MG63 (cell line): ENCODE results near the gene DIDO1. TPM values are rescaled to one million over a fixed set of nuclear protein-coding genes. Genes with fewer than 3 reads are reported as not detected.

Experiments used
- DNase-seq: peaks from one replicate; pipeline ENCODE4 v3.0.0-alpha.2; 2020
- H3K27me3 ChIP-seq: fragments of 250-450 bp; sonication (Bioruptor Pico); 2 replicates; pipeline ENCODE4 v1.5.1; 2020; ENCODE audit warnings: mild to moderate bottlenecking, moderate library complexity
- H3K36me3 ChIP-seq: fragments of 250-450 bp; sonication (Bioruptor Pico); 2 replicates; pipeline ENCODE4 v1.5.1; 2020; ENCODE audit warnings: mild to moderate bottlenecking, moderate library complexity
- H3K4me3 ChIP-seq: fragments of 250-450 bp; sonication (Bioruptor Pico); 2 replicates; pipeline ENCODE4 v1.5.1; 2020; ENCODE audit warnings: mild to moderate bottlenecking, moderate library complexity
- H3K9me3 ChIP-seq: fragments of 250-450 bp; sonication (Bioruptor Pico); 2 replicates; pipeline ENCODE4 v1.5.1; 2020; ENCODE audit warnings: mild to moderate bottlenecking, moderate library complexity
- total RNA-seq: library from RNA; depleted of rRNA; stranded (reverse); fragments of >200 nt; shearing (Covaris generic); gene quantifications from 2 replicates; pipeline ENCODE4 v1.2.3, GENCODE V29; 2014; ENCODE audit warnings: low replicate concordance

The DIDO1 gene
- total RNA-seq, 1 experiment from 2014 or later = 21.2 TPM

DNA sequence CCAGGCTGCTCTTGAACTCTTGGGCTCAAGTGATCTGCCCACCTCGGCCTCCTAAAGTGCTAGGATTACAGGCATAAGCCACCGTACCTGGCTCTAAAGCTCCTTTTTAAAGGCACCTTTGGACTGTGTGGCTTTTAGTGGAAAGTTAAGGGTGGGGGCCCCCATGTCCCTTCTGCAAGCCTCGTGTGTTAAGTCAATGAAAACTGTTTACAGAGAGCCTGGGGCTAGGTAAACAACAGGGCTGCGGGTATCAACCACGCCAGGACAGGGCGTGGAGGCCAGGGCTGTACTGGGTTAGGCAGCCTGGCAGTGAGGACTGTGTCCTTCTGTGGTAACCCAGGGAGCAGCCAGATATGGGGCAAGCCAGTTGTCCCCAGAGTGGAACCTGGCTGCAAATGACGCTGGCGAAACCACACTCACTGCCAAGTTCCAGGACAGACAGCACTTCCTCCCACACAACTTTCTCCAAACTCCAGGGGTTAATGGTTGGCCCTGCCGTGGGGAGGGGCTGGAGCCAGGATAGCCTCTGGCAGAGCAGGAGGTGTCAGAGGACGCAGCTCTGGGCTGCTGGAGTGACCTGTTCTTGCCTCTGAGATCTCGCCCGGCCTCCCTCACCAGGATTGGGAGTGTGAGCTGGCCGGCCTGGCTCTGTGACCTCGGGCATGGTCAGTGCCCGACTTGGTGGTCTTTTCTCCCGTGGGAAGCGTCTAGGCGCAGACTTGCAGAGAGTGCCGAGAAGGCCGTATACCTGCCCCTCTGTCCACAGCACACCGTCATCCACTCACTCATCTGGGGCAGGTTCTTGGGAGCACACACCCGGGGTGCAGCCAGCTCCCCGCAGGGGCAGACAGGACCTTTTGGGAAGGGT is 29.4 kb upstream of the DIDO1 start:
- no peak overlapping the region for H3K4me3 ChIP-seq
- no peaks in the 10 kb centered on the region for H3K27me3 ChIP-seq
- no peak for DNase-seq

DNA sequence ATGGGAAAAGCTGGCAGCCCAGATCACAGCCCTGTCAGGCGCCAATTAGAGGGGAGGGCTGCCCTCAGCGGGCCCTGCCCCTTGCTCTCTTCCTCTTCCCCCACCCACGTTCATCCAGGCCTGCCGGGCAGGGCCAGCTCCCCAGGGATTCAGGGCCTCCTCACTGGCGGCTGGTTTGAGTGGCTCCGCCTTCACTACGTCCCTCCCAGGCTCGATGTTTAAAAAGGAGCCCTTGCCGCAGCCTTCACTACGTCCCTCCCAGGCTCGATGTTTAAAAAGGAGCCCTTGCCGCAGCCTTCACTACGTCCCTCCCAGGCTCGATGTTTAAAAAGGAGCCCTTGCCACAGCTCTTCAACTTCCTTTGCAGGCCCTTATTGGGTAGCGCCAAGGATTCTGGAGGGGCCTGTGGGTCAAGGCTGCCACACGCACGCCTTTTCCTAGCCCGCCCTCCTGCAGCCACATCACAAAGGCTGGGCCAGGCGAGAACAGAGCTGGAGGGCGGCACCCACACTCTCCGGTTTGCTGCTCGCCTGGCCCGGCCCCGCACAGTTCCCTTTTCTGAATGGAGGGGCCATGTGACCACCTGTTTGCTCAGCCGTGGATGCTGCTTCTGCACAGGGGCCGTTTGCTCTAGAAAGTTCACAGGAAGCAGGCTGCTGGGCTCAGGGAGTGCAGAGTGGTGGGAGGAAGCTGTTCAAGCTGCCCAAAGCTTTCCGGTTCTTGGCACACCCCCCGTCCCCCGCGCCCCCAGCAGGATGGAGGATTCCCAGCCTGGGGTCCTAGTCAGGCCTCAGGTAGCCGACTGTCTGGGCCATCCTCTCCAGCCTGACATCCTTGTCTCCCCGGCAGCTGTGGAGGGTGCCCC is 27.8 kb upstream of the DIDO1 start:
- no peaks in the 10 kb centered on the region for H3K9me3 ChIP-seq
- H3K36me3 ChIP-seq = peaks cover 10% of the 10 kb centered on the region
- no peak for DNase-seq
- H3K4me3 ChIP-seq = no peak overlapping the region
- no peaks in the 10 kb centered on the region for H3K27me3 ChIP-seq

More for the DNA sequence above, 29.4 kb upstream of the DIDO1 start:
- no peaks in the 10 kb centered on the region for H3K36me3 ChIP-seq
- no peaks in the 10 kb centered on the region for H3K9me3 ChIP-seq

DNA sequence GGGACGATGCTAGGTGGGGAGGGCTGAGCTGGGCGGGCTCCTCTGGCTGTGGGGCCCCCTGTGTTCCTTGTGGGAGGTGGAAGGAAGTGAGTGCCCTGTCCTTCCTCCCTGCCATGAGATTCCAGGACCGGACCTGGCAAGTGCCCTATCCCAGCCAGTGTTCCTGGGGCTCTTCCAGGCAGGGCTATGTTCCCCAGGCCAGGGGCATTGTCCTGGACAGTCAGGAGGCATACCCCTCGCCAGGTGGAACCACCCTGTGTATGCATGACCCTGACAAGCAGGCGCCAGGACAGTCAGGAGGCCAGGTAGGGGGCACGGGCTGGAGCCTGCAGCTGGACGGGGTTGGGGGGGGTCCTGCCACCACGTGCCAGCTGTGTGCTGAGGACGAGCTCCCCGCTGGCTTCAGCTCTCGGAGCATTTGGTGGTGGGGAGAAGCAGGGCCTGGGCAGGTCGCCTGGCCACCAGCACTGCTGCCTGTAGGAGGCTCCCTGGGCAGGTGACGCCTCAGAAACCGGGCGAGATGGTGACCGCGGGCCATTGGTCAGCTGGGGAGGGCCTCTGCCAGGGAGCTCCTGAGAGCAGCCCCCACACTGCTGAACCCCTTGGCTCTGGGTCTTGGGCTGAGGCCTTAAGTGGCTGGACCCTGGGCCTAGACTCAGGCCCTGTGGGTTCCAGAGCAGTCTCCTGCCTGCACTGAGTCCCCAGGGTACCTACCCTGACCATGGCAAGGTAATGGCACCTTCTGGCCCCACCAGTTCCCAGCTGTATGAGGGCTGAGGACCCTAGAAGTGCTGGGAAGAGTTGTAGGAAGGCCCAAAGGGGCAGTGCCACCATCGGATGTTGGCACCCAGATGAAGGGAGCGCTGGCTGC is 26.9 kb upstream of the DIDO1 start:
- no peaks in the 10 kb centered on the region for H3K27me3 ChIP-seq

DNA sequence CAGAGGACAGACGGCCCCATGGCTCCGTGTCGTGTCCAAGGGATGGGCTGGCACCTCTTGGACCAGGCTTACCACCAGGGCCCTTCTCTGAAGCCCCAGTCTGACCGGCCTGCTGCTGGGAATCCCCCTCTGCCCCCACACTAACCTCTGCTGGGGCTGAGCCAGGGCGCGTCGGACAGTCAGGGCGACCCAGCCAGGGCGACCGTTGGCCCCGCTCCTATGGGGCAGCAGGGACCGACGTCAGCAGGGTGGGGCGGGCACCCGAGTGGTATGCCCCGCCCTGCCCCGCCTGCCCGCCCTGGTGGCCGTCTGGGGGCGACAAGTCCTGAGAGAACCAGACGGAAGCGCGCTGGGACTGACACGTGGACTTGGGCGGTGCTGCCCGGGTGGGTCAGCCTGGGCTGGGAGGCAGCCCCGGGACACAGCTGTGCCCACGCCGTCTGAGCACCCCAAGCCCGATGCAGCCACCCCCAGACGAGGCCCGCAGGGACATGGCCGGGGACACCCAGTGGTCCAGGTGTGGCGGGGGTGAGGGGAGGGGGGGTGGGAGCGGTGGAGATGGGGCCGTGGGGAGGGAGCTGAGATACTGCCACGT is 26.2 kb upstream of the DIDO1 start, which contains the start of gene SLC17A9:
Gene SLC17A9, plus strand, starts transcription at position 337 of the 595 bp plus-strand sequence. Its CDS starts 122 bp downstream, at position 459.
- Histone ChIP-seq H3K9me3 (no peaks in the 10 kb centered on the region), H3K36me3 (peaks cover 24% of the 10 kb centered on the region), H3K4me3 (no peak within 1 kb of the TSS), H3K27me3 (no peaks in the 10 kb centered on the region)
- DNase-seq = no peak

More for the DNA sequence above, 26.9 kb upstream of the DIDO1 start:
- no peak for DNase-seq
- Histone ChIP-seq H3K9me3 (no peaks in the 10 kb centered on the region), H3K4me3 (no peak overlapping the region), H3K36me3 (peaks cover 16% of the 10 kb centered on the region)

DNA sequence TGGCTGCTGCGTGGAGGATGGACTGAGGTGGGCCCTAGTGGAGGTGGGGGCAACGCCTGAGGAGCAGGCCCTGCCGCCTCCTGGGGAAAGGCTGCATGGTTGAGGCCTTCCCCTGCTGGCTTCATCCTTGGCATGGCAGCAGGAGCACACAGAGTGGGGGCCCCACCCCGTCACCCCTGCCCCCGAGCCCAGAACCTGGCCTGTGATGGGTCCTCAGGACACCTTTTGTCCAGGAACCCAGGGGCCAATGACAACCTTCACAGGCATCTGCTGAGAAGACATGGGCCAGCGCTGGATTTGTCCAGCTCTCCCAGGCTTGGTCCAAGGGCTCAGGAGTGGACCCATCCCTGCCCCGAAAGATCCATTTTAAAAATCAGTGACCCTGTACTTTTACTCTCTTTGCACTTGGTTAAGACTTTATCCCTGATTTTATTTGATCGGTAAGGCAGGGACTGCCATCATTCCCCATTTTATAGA is 25.6 kb upstream of the DIDO1 start:
- Histone ChIP-seq H3K9me3 (no peaks in the 10 kb centered on the region), H3K4me3 (no peak overlapping the region), H3K27me3 (no peaks in the 10 kb centered on the region), H3K36me3 (peaks cover 29% of the 10 kb centered on the region)
- no peak for DNase-seq

DNA sequence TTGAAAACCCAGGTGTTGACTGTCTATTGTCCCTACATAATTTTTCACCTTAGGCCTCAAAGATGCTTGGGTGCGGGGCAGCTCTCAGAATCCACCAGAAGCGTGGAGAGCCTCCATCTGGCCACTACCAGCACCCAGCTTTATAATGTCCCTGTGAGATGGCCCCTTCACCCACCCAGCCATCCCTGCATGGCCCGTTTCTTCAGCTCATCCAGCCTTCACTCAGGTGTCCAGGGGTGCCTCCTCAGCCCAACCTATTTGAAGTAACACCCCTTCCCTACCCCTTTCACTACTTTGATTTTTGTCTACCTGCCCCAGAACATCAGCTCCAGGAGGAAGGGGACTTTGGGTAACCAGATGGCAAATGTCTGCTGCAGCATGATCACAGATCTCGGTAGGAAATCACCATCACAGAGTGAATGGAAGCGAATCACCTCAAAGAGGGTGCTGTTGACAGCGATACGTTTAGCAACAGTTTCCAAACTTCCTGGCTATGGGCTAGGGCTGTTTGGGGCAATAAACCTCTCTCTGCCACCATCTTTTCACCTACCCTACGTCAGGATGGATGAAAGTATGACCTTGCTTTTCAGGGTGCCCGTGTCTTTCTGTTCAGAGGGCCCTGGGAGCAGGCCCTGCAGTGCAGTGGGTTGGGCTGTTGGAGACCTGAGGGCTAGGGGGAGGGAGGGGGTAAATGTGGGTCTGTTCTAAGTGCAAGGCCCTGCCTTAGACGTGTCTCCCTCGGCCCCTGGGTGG is 25.0 kb upstream of the DIDO1 start:
- Histone ChIP-seq H3K36me3 (peaks cover 35% of the 10 kb centered on the region), H3K9me3 (no peaks in the 10 kb centered on the region), H3K4me3 (no peak overlapping the region), H3K27me3 (no peaks in the 10 kb centered on the region)
- no peak for DNase-seq

DNA sequence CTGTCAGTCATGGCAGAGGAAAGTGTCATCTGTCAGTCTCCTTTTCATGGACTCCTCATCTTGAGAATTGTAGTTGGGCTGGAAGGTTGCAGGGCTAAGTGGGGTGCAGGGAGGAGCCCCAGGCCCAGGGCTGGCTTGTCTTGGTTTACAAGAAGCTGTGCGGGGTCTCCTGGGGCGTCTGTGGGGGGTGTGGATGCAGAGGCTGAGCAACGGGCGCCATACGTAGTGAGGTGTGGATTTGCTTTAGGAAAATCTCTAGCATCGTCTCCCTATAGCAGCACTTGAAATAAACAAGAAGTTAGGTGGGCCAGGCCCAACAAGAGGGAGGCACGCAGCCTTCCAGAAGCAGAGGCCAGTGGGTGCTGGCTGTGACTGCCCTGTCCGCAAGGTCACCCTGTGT is 24.4 kb upstream of the DIDO1 start:
- no peak overlapping the region for H3K4me3 ChIP-seq
- H3K36me3 ChIP-seq = peaks cover 41% of the 10 kb centered on the region
- H3K27me3 ChIP-seq = no peaks in the 10 kb centered on the region
- H3K9me3 ChIP-seq = no peaks in the 10 kb centered on the region
- DNase-seq = no peak

DNA sequence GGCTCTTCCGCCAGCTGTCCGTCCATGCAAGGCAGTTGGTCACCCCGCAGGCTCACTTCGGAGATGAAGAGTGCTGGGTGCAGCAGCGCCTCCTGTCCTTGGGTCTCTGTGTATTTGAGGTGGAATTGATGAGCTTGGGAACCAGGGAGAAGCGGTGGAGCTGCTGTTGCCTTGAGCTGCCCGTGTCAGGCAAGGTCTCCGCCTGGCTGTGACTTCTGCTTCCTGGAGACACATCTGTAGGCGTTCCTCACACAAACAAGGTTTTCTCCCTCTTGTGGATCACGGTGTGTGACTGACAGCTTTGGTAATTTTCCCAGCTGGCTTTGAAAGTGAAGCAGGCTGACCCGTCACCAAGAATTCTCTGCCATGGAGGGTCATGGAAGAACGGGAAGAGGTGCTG is 23.7 kb upstream of the DIDO1 start:
- no peak overlapping the region for H3K4me3 ChIP-seq
- peaks cover 49% of the 10 kb centered on the region for H3K36me3 ChIP-seq
- DNase-seq = no peak
- no peaks in the 10 kb centered on the region for H3K27me3 ChIP-seq
- no peaks in the 10 kb centered on the region for H3K9me3 ChIP-seq

DNA sequence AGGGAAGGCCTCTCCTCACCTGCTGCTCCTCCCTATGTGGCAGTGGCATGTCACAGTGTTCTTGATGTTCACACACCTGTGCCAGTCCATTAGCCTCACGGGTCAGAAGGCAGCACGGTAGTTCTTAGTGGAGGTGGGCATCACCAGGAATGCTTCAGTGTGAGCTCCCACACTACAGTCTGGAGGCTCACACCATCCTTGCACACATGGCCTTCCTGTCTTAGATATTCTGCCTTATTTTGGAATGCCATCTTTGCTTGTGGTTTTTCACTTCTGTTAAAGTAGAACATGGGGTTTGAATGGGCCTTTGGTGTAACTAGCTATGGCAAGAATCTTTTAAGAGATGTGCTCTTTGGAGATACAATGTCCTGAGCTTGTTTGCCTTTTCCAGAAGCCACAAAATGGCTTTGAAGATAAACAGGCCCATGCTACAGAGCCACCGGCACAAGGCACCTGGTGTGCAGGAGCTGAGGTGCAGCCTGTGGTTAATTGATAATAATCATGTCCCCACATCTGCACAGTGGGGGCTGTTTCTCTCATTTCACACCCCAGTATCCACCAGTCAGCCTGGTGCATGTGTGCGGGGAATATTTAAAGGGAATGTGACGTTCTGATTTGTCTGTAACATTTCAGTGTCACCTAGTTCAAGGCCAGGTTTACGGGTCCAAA is 23.0 kb upstream of the DIDO1 start:
- Histone ChIP-seq H3K4me3 (no peak overlapping the region), H3K9me3 (no peaks in the 10 kb centered on the region), H3K27me3 (no peaks in the 10 kb centered on the region), H3K36me3 (peaks cover 55% of the 10 kb centered on the region)
- no peak for DNase-seq

DNA sequence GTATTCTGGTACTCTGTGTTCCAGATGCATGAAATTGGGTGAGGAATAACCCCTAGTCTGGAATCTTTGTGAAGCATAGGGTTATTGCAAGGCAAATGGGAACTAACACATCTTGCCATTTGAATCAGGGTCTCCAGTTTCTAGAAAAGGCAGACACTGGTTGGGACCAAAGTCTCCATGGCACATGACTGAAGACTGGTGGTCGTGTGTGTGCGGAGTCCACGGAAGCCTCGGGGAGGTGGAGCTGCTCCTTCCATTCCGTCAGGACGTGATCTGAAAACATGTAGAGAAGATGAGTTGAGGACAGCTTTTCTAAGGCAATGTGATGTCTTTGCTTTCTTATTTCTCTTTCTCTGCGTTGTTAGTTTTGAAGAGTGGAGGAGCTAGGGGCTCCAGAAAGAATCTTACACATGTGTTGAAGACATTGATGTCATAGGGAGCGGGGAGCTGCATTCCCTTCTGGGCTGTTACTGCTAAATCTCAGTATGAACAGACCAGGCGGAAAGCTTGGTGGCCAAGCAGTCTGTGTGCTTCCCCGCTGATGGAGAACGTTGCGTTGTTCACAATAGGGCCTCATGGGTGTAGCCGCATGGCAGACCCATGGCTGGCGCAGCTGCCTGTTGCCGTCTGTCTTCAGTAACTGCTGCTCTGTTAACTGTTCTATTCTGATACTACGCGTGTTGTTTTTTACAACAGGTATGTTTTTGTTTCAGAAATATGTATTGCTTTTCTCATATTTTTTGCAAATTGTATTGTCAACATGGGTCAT is 21.4 kb upstream of the DIDO1 start:
- Histone ChIP-seq H3K36me3 (peaks cover 69% of the 10 kb centered on the region), H3K4me3 (no peak overlapping the region), H3K9me3 (no peaks in the 10 kb centered on the region), H3K27me3 (no peaks in the 10 kb centered on the region)
- DNase-seq = no peak

DNA sequence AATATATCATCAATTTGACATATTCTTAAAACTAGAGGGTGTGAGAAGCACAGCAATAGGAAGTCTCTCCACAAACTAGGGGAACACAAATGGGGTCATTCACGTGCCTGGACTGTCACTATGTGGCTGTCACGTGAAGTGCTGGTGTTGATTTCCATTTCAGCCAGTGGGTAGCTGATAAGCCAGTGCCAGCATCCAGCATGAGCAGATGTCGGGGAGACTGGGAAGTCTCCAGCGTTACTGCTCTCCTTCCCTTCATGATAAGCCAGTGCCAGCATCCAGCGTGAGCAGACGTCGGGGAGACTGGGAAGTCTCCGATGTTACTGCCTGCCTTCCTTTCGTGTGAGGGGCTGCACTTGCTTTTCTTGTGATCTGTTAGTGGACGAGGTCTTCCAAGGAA is 20.6 kb upstream of the DIDO1 start:
- Histone ChIP-seq H3K4me3 (no peak overlapping the region), H3K27me3 (no peaks in the 10 kb centered on the region), H3K9me3 (no peaks in the 10 kb centered on the region), H3K36me3 (peaks cover 77% of the 10 kb centered on the region)
- DNase-seq = no peak

DNA sequence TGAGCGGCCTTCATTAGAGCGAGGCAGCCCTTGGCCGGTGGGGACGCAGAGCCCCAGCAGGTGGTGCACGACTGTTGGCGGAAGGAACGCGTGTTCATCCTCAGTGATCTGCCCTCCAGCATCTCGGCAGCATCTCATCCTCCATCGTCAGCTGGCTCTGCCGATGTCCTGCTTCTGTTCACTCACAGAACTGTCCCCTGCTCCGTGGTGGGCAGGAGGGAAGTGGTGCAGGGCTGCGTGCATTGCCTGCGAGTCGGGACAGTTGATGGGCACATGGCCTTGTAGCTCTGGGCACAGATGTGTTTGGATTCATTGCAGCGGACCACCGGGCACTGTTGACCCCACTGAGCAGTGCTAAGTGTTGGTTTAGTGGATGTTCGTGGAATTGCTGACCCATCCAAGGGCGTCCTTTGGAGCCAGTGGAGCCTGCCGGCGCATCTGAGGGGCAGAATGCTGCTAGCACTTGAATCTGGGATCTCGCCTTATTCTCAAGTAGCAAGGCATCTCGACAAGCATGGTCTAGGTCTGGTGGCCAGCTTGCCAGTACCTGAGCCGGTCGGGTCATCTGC is 19.6 kb upstream of the DIDO1 start:
- no peak overlapping the region for H3K4me3 ChIP-seq
- DNase-seq = no peak
- H3K36me3 ChIP-seq = peaks cover 87% of the 10 kb centered on the region
- H3K27me3 ChIP-seq = no peaks in the 10 kb centered on the region
- H3K9me3 ChIP-seq = no peaks in the 10 kb centered on the region

DNA sequence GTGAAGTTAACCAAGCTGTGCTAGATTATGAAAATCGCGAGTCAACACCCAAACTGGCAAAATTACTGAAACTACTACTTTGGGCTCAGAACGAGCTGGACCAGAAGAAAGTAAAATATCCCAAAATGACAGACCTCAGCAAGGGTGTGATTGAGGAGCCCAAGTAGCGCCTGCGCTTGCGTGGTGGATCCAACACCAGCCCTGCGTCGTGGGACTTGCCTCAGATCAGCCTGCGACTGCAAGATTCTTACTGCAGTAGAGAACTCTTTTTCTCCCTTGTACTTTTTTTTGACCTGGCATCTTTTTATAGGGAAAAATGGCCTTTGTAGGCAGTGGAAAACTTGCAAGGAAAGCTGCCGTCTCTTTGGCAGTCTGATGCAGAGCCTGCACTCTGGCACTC is 18.4 kb upstream of the DIDO1 start:
- Histone ChIP-seq H3K9me3 (no peaks in the 10 kb centered on the region), H3K27me3 (no peaks in the 10 kb centered on the region), H3K4me3 (no peak overlapping the region), H3K36me3 (peaks cover 90% of the 10 kb centered on the region)
- no peak for DNase-seq

DNA sequence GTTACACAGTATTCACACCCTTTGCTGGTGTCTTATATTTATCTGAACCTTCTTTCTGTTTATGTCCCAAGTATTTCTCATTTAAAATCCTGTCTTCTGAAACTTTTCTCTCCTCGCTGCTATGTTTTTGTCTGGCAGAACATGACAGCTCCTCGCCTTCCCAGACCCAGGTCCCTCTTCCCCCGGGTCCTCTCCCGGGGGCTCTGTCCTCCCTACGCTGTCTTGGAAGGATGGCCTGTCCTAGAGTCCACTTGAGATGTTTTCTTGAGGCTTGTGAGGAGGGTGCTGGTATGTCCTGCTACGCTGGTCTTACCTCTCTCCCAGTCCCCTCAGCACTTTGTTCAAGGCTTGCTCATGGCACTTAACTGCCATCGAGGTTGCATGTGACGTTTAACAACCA is 17.9 kb upstream of the DIDO1 start:
- H3K4me3 ChIP-seq = no peak overlapping the region
- no peaks in the 10 kb centered on the region for H3K9me3 ChIP-seq
- no peaks in the 10 kb centered on the region for H3K27me3 ChIP-seq
- peaks cover 90% of the 10 kb centered on the region for H3K36me3 ChIP-seq
- DNase-seq = no peak
